Measurements from ENCODE around the gene ZNF419.
"Not testable (repeated sequence)": the region's sequence is repeated elsewhere in the genome, so short reads cannot be mapped to it uniquely, and the experiment has no call there.

ZNF419 gene

DNA sequence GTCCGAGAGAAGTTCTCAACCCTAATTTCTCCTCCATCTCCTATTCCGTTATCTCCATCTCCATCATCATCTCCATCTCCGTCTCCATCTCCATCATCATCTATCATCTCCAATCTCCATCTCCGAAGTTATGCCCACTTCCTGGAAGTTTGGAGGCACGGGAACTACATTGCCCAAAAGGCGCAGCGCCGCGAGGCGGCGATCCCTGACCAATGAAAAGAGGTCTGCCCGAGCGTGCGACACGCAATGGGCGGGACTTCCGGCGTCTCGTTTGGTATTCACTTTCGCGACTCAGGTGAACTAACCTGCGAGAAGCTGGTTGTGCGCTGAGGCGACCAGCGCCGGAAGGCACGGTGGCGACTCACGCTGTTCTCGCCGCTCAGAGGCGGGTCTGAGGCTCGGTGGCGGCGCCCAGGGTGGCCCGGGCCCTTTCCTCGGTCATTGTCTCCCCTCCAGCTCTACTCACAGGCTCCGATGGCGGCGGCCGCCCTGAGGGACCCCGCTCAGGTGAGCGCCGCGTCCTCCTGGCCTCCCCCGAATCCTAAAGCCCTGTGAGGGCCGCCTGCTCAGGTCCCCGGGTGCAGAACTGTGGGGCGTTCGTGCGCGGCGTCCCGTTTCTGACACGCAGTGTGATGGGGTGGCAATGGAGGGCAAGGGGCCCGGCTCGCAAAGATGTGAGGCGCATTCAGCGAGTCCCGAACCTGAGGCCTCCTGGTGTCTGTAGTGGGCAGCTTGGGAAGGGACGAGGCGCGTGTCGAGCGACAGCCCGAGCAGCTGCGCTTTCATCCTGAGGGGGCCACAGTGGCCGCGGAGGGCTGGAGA, at the start of gene ZNF419:
Gene ZNF419 (plus strand): TSS at position 274 of the 822 bp plus-strand sequence. CDS start 201 bp downstream, at position 475.
- peak within 1 kb of the TSS; percentile 76 for H3K4me3 ChIP-seq (ENCODE audit: low read depth, low read length)
- peaks cover 22% of the 10 kb centered on the region for H3K36me3 ChIP-seq (ENCODE audit: control insufficient read depth, insufficient read depth, low read length)
- H3K27ac ChIP-seq (ENCODE audit: low read depth, low read length); H3K4me1 ChIP-seq (ENCODE audit: control insufficient read depth, insufficient read depth, low read length); H3K27me3 ChIP-seq (ENCODE audit: control insufficient read depth, insufficient read depth, low read length): not testable (repeated sequence)
- peaks cover 11% of the 10 kb centered on the region for H3K9me3 ChIP-seq (ENCODE audit: control insufficient read depth, insufficient read depth, low read depth, low read length)
- peak within 1 kb of the TSS; percentile 72 for H3K9ac ChIP-seq (ENCODE audit: low read length)

DNA sequence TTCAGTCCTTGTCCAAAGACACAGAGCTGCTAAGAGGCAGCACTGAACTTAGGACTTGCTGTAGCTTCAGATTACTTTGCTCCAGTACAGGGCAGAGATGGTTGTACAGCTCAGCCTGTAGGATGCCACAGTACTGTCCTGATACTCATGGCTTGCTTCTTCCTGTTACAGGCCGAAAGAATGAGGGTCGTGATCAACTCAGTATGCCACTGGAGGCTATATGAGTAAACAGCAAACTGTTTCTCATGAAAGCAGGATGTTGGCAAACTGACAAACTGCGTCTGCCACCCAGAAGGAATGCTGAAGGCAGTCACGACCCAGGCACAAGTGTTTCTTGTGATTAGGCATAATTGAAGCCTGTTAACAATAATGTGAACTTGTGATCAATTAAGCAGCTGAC, 49.6 kb upstream of the ZNF419 start:
- no peaks in the 10 kb centered on the region for H3K9me3 ChIP-seq (ENCODE audit: control insufficient read depth, insufficient read depth, low read depth, low read length)
- H3K27me3 ChIP-seq (ENCODE audit: control insufficient read depth, insufficient read depth, low read length): no peaks in the 10 kb centered on the region
- no peak overlapping the region for H3K4me3 ChIP-seq (ENCODE audit: low read depth, low read length)
- peaks cover 24% of the 10 kb centered on the region for H3K36me3 ChIP-seq (ENCODE audit: control insufficient read depth, insufficient read depth, low read length)
- no peak overlapping the region for H3K9ac ChIP-seq (ENCODE audit: low read length)
- no peak overlapping the region for H3K27ac ChIP-seq (ENCODE audit: low read depth, low read length)
- H3K4me1 ChIP-seq (ENCODE audit: control insufficient read depth, insufficient read depth, low read length): 0 out of 2 replicates have a peak, but pooled peaks cover 7% of the 10 kb centered on the region

GRCh38 chr19:57438925-57439324, 48.6 kb upstream of the ZNF419 start:
- Histone ChIP-seq H3K4me1 (ENCODE audit: control insufficient read depth, insufficient read depth, low read length) (0 out of 2 replicates have a peak, but pooled peaks cover 7% of the 10 kb centered on the region), H3K4me3 (ENCODE audit: low read depth, low read length) (no peak overlapping the region), H3K36me3 (ENCODE audit: control insufficient read depth, insufficient read depth, low read length) (peaks cover 34% of the 10 kb centered on the region), H3K9me3 (ENCODE audit: control insufficient read depth, insufficient read depth, low read depth, low read length) (peaks cover 3% of the 10 kb centered on the region; the same call in 1 of the 2 replicates), H3K27ac (ENCODE audit: low read depth, low read length) (no peak overlapping the region), H3K9ac (ENCODE audit: low read length) (no peak overlapping the region), H3K27me3 (ENCODE audit: control insufficient read depth, insufficient read depth, low read length) (no peaks in the 10 kb centered on the region)

GRCh38 chr19:57441979-57442752, 45.4 kb upstream of the ZNF419 start:
- Histone ChIP-seq H3K27ac (ENCODE audit: low read depth, low read length) (no peak overlapping the region), H3K9me3 (ENCODE audit: control insufficient read depth, insufficient read depth, low read depth, low read length) (peaks cover 3% of the 10 kb centered on the region; the same call in 1 of the 2 replicates), H3K4me1 (ENCODE audit: control insufficient read depth, insufficient read depth, low read length) (no peaks in the 10 kb centered on the region), H3K4me3 (ENCODE audit: low read depth, low read length) (no peak overlapping the region), H3K36me3 (ENCODE audit: control insufficient read depth, insufficient read depth, low read length) (peaks cover 50% of the 10 kb centered on the region), H3K27me3 (ENCODE audit: control insufficient read depth, insufficient read depth, low read length) (no peaks in the 10 kb centered on the region), H3K9ac (ENCODE audit: low read length) (no peak overlapping the region)

DNA sequence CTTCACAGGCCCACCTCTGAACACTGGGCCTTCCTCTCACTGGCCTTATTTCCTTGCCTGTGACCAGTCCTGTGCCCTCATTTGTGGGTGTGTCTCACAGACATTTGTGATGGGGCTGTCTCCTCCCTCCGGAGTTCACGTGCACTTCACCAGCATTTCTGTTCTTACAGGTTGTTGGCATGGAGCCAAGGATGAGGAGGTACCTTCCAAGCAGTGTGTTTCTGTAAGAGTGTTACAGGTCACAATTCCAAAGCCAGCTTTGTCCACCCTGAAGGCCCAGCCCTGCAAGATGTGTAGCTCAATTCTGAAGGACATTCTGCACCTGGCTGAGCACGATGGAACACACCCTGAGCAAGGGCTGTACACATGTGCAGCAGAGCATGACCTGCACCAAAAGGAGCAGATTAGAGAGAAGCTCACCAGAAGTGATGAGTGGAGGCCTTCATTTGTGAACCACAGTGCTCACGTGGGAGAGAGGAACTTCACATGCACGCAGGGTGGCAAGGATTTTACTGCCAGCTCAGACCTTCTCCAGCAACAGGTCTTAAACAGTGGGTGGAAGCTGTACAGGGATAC, 44.3 kb upstream of the ZNF419 start:
- Histone ChIP-seq H3K9ac (ENCODE audit: low read length) (no peak overlapping the region), H3K4me3 (ENCODE audit: low read depth, low read length) (no peak overlapping the region), H3K27ac (ENCODE audit: low read depth, low read length) (no peak overlapping the region), H3K9me3 (ENCODE audit: control insufficient read depth, insufficient read depth, low read depth, low read length) (peaks cover 3% of the 10 kb centered on the region; the same call in 1 of the 2 replicates), H3K36me3 (ENCODE audit: control insufficient read depth, insufficient read depth, low read length) (peaks cover 44% of the 10 kb centered on the region), H3K4me1 (ENCODE audit: control insufficient read depth, insufficient read depth, low read length) (no peaks in the 10 kb centered on the region), H3K27me3 (ENCODE audit: control insufficient read depth, insufficient read depth, low read length) (no peaks in the 10 kb centered on the region)

- Histone ChIP-seq H3K27me3 (ENCODE audit: control insufficient read depth, insufficient read depth, low read length) (no peaks in the 10 kb centered on the region), H3K4me3 (ENCODE audit: low read depth, low read length) (no peak overlapping the region), H3K9ac (ENCODE audit: low read length) (no peak overlapping the region), H3K9me3 (ENCODE audit: control insufficient read depth, insufficient read depth, low read depth, low read length) (peaks cover 8% of the 10 kb centered on the region; the same call in 1 of the 2 replicates), H3K27ac (ENCODE audit: low read depth, low read length) (no peak overlapping the region), H3K36me3 (ENCODE audit: control insufficient read depth, insufficient read depth, low read length) (no peaks in the 10 kb centered on the region; the same call in 1 of the 2 replicates), H3K4me1 (ENCODE audit: control insufficient read depth, insufficient read depth, low read length) (no peaks in the 10 kb centered on the region)
These were observed 35.2 kb upstream of the ZNF419 start for GRCh38 chr19:57452307-57452706.

GRCh38 chr19:57465680-57466381, 21.7 kb upstream of the ZNF419 start:
- Histone ChIP-seq H3K9me3 (ENCODE audit: control insufficient read depth, insufficient read depth, low read depth, low read length) (peaks cover 56% of the 10 kb centered on the region), H3K4me1 (ENCODE audit: control insufficient read depth, insufficient read depth, low read length) (no peaks in the 10 kb centered on the region), H3K9ac (ENCODE audit: low read length) (no peak overlapping the region), H3K36me3 (ENCODE audit: control insufficient read depth, insufficient read depth, low read length) (peaks cover 4% of the 10 kb centered on the region; the same call in 1 of the 2 replicates), H3K27me3 (ENCODE audit: control insufficient read depth, insufficient read depth, low read length) (no peaks in the 10 kb centered on the region), H3K27ac (ENCODE audit: low read depth, low read length) (no peak overlapping the region), H3K4me3 (ENCODE audit: low read depth, low read length) (no peak overlapping the region)

DNA sequence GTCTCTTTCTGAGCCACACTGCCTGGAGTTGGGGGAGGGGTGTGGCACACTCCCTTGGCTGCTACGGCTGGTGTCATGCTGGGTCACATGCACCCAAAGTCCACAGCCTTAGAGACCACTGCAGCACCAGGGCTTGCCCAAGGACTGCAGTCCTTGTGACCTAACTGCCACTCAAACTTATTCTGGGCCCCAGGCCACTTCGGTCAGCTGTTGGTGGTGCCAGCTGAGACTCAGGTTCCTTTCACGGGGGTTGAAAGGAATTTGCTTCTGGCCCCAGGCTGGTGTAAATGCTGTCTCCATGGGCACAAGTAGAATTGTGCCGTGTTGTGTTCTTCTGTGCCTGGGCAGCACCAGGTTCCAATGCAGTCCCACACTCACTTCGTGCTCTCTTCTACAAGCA, 21.1 kb upstream of the ZNF419 start:
- no peaks in the 10 kb centered on the region for H3K27me3 ChIP-seq (ENCODE audit: control insufficient read depth, insufficient read depth, low read length)
- peaks cover 4% of the 10 kb centered on the region; the same call in 1 of the 2 replicates for H3K36me3 ChIP-seq (ENCODE audit: control insufficient read depth, insufficient read depth, low read length)
- no peak overlapping the region for H3K27ac ChIP-seq (ENCODE audit: low read depth, low read length)
- H3K4me3 ChIP-seq (ENCODE audit: low read depth, low read length): no peak overlapping the region; the same call in 1 of the 2 replicates
- H3K9me3 ChIP-seq (ENCODE audit: control insufficient read depth, insufficient read depth, low read depth, low read length): peaks cover 60% of the 10 kb centered on the region
- H3K4me1 ChIP-seq (ENCODE audit: control insufficient read depth, insufficient read depth, low read length): no peaks in the 10 kb centered on the region
- no peak overlapping the region for H3K9ac ChIP-seq (ENCODE audit: low read length)

DNA sequence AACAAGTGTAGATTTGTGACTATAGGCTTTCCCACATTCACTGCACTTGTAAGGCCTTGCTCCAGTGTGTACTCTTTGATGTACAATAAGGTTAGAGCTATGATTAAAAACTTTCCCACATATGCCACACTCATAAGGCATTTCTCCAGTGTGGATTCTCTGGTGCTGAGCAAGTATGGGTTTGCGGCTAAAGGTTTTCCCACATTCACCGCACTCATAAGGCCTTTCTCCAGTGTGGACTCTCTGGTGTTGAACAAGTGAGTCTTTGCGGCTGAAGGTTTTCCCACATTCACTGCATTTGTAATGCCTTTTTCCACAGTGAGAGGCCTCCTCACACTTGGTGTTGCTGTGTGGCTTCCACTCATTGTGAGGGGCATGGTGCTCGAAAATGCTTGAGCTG, 13.9 kb upstream of the ZNF419 start:
- Histone ChIP-seq H3K27me3 (ENCODE audit: control insufficient read depth, insufficient read depth, low read length) (no peaks in the 10 kb centered on the region), H3K9ac (ENCODE audit: low read length) (no peak overlapping the region), H3K4me1 (ENCODE audit: control insufficient read depth, insufficient read depth, low read length) (no peaks in the 10 kb centered on the region), H3K36me3 (ENCODE audit: control insufficient read depth, insufficient read depth, low read length) (peaks cover 44% of the 10 kb centered on the region), H3K9me3 (ENCODE audit: control insufficient read depth, insufficient read depth, low read depth, low read length) (peaks cover 76% of the 10 kb centered on the region), H3K4me3 (ENCODE audit: low read depth, low read length) (no peak overlapping the region), H3K27ac (ENCODE audit: low read depth, low read length) (no peak overlapping the region)

DNA sequence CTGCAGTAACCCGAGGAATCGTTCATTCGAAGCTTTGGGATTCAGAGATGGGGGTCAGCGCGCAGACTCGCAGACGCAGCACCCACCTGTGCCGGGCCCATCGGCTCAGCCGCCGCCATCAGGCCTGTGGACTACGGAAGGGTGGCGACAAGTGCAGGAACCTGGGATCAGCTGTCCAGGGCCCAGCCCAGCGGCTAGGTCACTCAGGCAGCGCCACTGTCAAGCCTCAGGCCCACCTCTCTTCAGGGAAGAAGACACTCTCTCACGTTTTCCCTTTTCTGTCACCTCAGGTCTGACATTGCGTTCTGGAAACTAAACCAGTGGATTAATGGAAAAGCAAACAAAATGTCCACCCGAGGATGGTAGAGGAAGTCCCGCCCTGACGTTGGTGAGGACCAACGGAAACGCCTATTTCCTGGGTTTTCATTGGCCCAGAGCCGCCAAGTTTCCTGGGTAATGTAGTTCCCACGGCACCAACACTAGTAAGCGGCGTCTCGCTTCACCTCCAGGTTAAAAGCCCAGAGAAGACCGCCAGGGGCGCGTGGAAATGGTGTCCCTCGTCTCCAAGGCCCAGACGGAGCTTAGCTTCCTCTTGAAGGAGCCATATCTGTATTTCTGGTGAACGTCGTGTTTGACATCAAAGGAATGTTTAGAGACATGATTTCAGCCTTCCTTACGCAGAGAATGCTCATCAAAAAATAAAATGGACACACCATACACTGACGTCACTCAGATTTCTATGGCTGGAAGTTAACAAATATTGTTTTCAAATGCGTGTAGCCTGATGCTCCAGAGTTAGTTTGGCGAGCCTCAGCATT, 10.2 kb upstream of the ZNF419 start, which contains the start of gene ZNF772:
Gene ZNF772 (minus strand): TSS at position 376 of the 818 bp plus-strand sequence. CDS start 257 bp downstream, at position 119.
- Histone ChIP-seq H3K9ac (ENCODE audit: low read length) (peak within 1 kb of the TSS; percentile 59), H3K27ac (ENCODE audit: low read depth, low read length) (no peak within 1 kb of the TSS), H3K27me3 (ENCODE audit: control insufficient read depth, insufficient read depth, low read length) (no peaks in the 10 kb centered on the region), H3K4me1 (ENCODE audit: control insufficient read depth, insufficient read depth, low read length) (no peaks in the 10 kb centered on the region), H3K9me3 (ENCODE audit: control insufficient read depth, insufficient read depth, low read depth, low read length) (peaks cover 63% of the 10 kb centered on the region), H3K4me3 (ENCODE audit: low read depth, low read length) (peak within 1 kb of the TSS; percentile 83), H3K36me3 (ENCODE audit: control insufficient read depth, insufficient read depth, low read length) (peaks cover 38% of the 10 kb centered on the region)

All from HUES6 (cell line).